T-helper 1 cell treated with Interleukin-12 subunit alpha and Interleukin-12 subunit beta and Interleukin-4 antibody, amounts not matched to agents 30 μg/mL and 1 μg/mL, for 36 hours (primary cell): ENCODE results near the gene LYPLAL1.
"Not testable (repeated sequence)": the region's sequence is repeated elsewhere in the genome, so short reads cannot be mapped to it uniquely, and the experiment has no call there.

Experiments used
- H3K27ac Mint-ChIP-seq: one replicate; pipeline ENCODE4 v1.8.0; 2021; ENCODE audit warnings: mild to moderate bottlenecking, mixed read lengths
- H3K27me3 Mint-ChIP-seq: one replicate; pipeline ENCODE4 v1.8.0; 2021; ENCODE audit warnings: low read depth, mixed read lengths
- H3K36me3 Mint-ChIP-seq: one replicate; pipeline ENCODE4 v1.8.0; 2021; ENCODE audit warnings: low read depth, mixed read lengths
- H3K4me1 Mint-ChIP-seq: one replicate; pipeline ENCODE4 v1.8.0; 2021; ENCODE audit warnings: low read depth, mixed read lengths
- H3K4me3 Mint-ChIP-seq: one replicate; pipeline ENCODE4 v1.8.0; 2021; ENCODE audit warnings: mild to moderate bottlenecking, moderate library complexity, mixed read lengths
- H3K9me3 Mint-ChIP-seq: one replicate; pipeline ENCODE4 v1.8.0; 2021; ENCODE audit warnings: mixed read lengths

LYPLAL1 gene

GRCh38 chr1:219210067-219210466 lies 36.4 kb downstream of the LYPLAL1 start:
- Mint-ChIP-seq H3K9me3 (no peaks in the 10 kb centered on the region), H3K4me1 (peaks cover 2% of the 10 kb centered on the region), H3K36me3 (peaks cover 7% of the 10 kb centered on the region), H3K27me3 (no peaks in the 10 kb centered on the region), H3K27ac (no peak overlapping the region), H3K4me3 (no peak overlapping the region)

GRCh38 chr1:219215477-219215876 lies 41.8 kb downstream of the LYPLAL1 start:
- H3K36me3 Mint-ChIP-seq = peaks cover 7% of the 10 kb centered on the region
- no peaks in the 10 kb centered on the region for H3K4me1 Mint-ChIP-seq
- H3K27ac Mint-ChIP-seq = no peak overlapping the region
- H3K4me3 Mint-ChIP-seq = no peak overlapping the region
- no peaks in the 10 kb centered on the region for H3K27me3 Mint-ChIP-seq
- no peaks in the 10 kb centered on the region for H3K9me3 Mint-ChIP-seq

GRCh38 chr1:219220945-219221344 lies 47.3 kb downstream of the LYPLAL1 start:
- no peaks in the 10 kb centered on the region for H3K4me1 Mint-ChIP-seq
- no peaks in the 10 kb centered on the region for H3K36me3 Mint-ChIP-seq
- no peak overlapping the region for H3K4me3 Mint-ChIP-seq
- no peaks in the 10 kb centered on the region for H3K27me3 Mint-ChIP-seq
- no peaks in the 10 kb centered on the region for H3K9me3 Mint-ChIP-seq
- H3K27ac Mint-ChIP-seq = no peak overlapping the region

GRCh38 chr1:219223496-219223895 lies 49.8 kb downstream of the LYPLAL1 start:
- Mint-ChIP-seq H3K4me3 (no peak overlapping the region), H3K27ac (no peak overlapping the region), H3K36me3 (no peaks in the 10 kb centered on the region), H3K9me3 (no peaks in the 10 kb centered on the region), H3K27me3 (no peaks in the 10 kb centered on the region), H3K4me1 (no peaks in the 10 kb centered on the region)

GRCh38 chr1:219226196-219226595 lies 52.5 kb downstream of the LYPLAL1 start:
- Mint-ChIP-seq H3K27ac (no peak overlapping the region), H3K9me3 (no peaks in the 10 kb centered on the region), H3K36me3 (no peaks in the 10 kb centered on the region), H3K4me1 (no peaks in the 10 kb centered on the region), H3K4me3 (no peak overlapping the region), H3K27me3 (no peaks in the 10 kb centered on the region)

GRCh38 chr1:219227360-219228057 lies 53.8 kb downstream of the LYPLAL1 start:
- H3K27me3 Mint-ChIP-seq = no peaks in the 10 kb centered on the region
- no peak overlapping the region for H3K27ac Mint-ChIP-seq
- H3K4me3 Mint-ChIP-seq = no peak overlapping the region
- no peaks in the 10 kb centered on the region for H3K9me3 Mint-ChIP-seq
- H3K36me3 Mint-ChIP-seq = no peaks in the 10 kb centered on the region
- H3K4me1 Mint-ChIP-seq = no peaks in the 10 kb centered on the region

GRCh38 chr1:219228058-219228419 lies 54.4 kb downstream of the LYPLAL1 start:
- no peaks in the 10 kb centered on the region for H3K9me3 Mint-ChIP-seq
- H3K4me3 Mint-ChIP-seq = no peak overlapping the region
- H3K27ac Mint-ChIP-seq = no peak overlapping the region
- no peaks in the 10 kb centered on the region for H3K27me3 Mint-ChIP-seq
- H3K4me1 Mint-ChIP-seq = no peaks in the 10 kb centered on the region
- no peaks in the 10 kb centered on the region for H3K36me3 Mint-ChIP-seq

- H3K4me1 Mint-ChIP-seq = no peaks in the 10 kb centered on the region
- no peaks in the 10 kb centered on the region for H3K36me3 Mint-ChIP-seq
- H3K9me3 Mint-ChIP-seq = no peaks in the 10 kb centered on the region
- no peak overlapping the region for H3K27ac Mint-ChIP-seq
- H3K27me3 Mint-ChIP-seq = no peaks in the 10 kb centered on the region
- H3K4me3 Mint-ChIP-seq = no peak overlapping the region
These were observed 59.2 kb downstream of the LYPLAL1 start for GRCh38 chr1:219232890-219233289.

- no peaks in the 10 kb centered on the region for H3K9me3 Mint-ChIP-seq
- H3K4me3 Mint-ChIP-seq = no peak overlapping the region
- H3K36me3 Mint-ChIP-seq = no peaks in the 10 kb centered on the region
- no peaks in the 10 kb centered on the region for H3K27me3 Mint-ChIP-seq
- H3K4me1 Mint-ChIP-seq = no peaks in the 10 kb centered on the region
- H3K27ac Mint-ChIP-seq = no peak overlapping the region
These were observed 62.3 kb downstream of the LYPLAL1 start for GRCh38 chr1:219235903-219236481.

- no peak overlapping the region for H3K27ac Mint-ChIP-seq
- H3K27me3 Mint-ChIP-seq = no peaks in the 10 kb centered on the region
- no peaks in the 10 kb centered on the region for H3K9me3 Mint-ChIP-seq
- H3K4me3 Mint-ChIP-seq = no peak overlapping the region
- H3K36me3 Mint-ChIP-seq = no peaks in the 10 kb centered on the region
- no peaks in the 10 kb centered on the region for H3K4me1 Mint-ChIP-seq
These were observed 63.4 kb downstream of the LYPLAL1 start for GRCh38 chr1:219236933-219237610.

- Mint-ChIP-seq H3K9me3 (no peaks in the 10 kb centered on the region), H3K27me3 (no peaks in the 10 kb centered on the region), H3K36me3 (no peaks in the 10 kb centered on the region), H3K4me1 (no peaks in the 10 kb centered on the region), H3K4me3 (no peak overlapping the region), H3K27ac (no peak overlapping the region)
These were observed 65.8 kb downstream of the LYPLAL1 start for GRCh38 chr1:219239518-219239917.

- H3K9me3 Mint-ChIP-seq = no peaks in the 10 kb centered on the region
- H3K4me1 Mint-ChIP-seq = no peaks in the 10 kb centered on the region
These were observed 71.2 kb downstream of the LYPLAL1 start for GRCh38 chr1:219244864-219245263.

GRCh38 chr1:219247441-219247840 lies 73.8 kb downstream of the LYPLAL1 start:
- Mint-ChIP-seq H3K4me1 (no peaks in the 10 kb centered on the region), H3K4me3 (no peak overlapping the region), H3K27ac (no peak overlapping the region), H3K36me3 (no peaks in the 10 kb centered on the region), H3K9me3 (no peaks in the 10 kb centered on the region), H3K27me3 (no peaks in the 10 kb centered on the region)

More at GRCh38 chr1:219244864-219245263, 71.2 kb downstream of the LYPLAL1 start:
- Mint-ChIP-seq H3K27me3 (no peaks in the 10 kb centered on the region), H3K27ac (no peak overlapping the region), H3K36me3 (no peaks in the 10 kb centered on the region), H3K4me3 (no peak overlapping the region)

GRCh38 chr1:219250468-219250867 lies 76.8 kb downstream of the LYPLAL1 start:
- H3K4me3 Mint-ChIP-seq, H3K36me3 Mint-ChIP-seq, H3K27me3 Mint-ChIP-seq, H3K4me1 Mint-ChIP-seq, H3K27ac Mint-ChIP-seq, H3K9me3 Mint-ChIP-seq: not testable (repeated sequence)

GRCh38 chr1:219257751-219258150 lies 84.1 kb downstream of the LYPLAL1 start:
- H3K27me3 Mint-ChIP-seq = no peaks in the 10 kb centered on the region
- no peaks in the 10 kb centered on the region for H3K36me3 Mint-ChIP-seq
- no peak overlapping the region for H3K27ac Mint-ChIP-seq
- H3K4me1 Mint-ChIP-seq = no peaks in the 10 kb centered on the region
- H3K4me3 Mint-ChIP-seq = no peak overlapping the region
- peaks cover 14% of the 10 kb centered on the region for H3K9me3 Mint-ChIP-seq
